ENCODE data around the gene PTTG1.

DNA sequence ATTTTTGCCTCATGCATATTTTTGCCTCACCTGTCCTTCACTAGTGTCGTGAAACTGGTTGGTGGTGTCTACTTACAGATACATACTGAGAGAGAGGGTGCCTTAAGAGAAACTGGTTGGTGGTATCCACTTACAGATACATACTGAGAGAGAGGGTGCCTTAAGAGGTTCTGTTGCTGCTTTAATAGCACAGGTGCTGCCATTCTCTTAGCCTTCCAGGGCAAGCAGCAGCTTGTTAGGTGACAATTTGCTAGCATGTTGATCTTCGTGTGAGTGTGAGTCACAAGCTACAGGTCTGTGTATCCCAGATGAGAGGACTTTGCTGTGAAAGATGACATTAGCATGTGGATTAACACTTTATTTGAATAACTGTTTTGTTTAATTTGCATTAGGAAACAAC lies 1.4 kb downstream of the PTTG1 start:
- no peak for TF ChIP-seq EZH2 (IDR thresholded peaks at IDR 0.05; ENCODE audit: low read length, missing control alignments)
- TF ChIP-seq, protein P1, sequence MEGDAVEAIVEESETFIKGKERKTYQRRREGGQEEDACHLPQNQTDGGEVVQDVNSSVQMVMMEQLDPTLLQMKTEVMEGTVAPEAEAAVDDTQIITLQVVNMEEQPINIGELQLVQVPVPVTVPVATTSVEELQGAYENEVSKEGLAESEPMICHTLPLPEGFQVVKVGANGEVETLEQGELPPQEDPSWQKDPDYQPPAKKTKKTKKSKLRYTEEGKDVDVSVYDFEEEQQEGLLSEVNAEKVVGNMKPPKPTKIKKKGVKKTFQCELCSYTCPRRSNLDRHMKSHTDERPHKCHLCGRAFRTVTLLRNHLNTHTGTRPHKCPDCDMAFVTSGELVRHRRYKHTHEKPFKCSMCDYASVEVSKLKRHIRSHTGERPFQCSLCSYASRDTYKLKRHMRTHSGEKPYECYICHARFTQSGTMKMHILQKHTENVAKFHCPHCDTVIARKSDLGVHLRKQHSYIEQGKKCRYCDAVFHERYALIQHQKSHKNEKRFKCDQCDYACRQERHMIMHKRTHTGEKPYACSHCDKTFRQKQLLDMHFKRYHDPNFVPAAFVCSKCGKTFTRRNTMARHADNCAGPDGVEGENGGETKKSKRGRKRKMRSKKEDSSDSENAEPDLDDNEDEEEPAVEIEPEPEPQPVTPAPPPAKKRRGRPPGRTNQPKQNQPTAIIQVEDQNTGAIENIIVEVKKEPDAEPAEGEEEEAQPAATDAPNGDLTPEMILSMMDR (conservative IDR thresholded peaks at IDR 0.05 in 1 of 2, IDR thresholded peaks at IDR 0.05 in 1 of 2; ENCODE audit: low read depth in 1 of 2, low read length in 2 of 2), result no peak

Measured in fibroblast of lung (primary cell).